ENCODE measurements around the gene STRBP.

STRBP gene

GRCh38 chr9:123162791-123163345 lies 105.5 kb downstream of the STRBP start:
- DNase-seq (ENCODE audit: low read depth in 1 of 2, low spot score in 1 of 2), result no peak
- Histone ChIP-seq H3K4me3 (replicated peaks; ENCODE audit: insufficient read depth, low read length) (no peak overlapping the region), H3K27ac (replicated peaks) (no peak overlapping the region), H3K27me3 (ENCODE audit: insufficient read depth, poor library complexity, severe bottlenecking) (no peaks in the 10 kb centered on the region)
- no peak for TF ChIP-seq POLR2AphosphoS5 (IDR thresholded peaks at IDR 0.05; ENCODE audit: low read depth)
- no peak for TF ChIP-seq REST (IDR thresholded peaks at IDR 0.05; ENCODE audit: insufficient replicate concordance, low read depth)
- TF ChIP-seq SPI1 (IDR thresholded peaks at IDR 0.05; ENCODE audit: borderline replicate concordance, low read depth), result no peak
- TF ChIP-seq CTCF (IDR thresholded peaks at IDR 0.05; ENCODE audit: insufficient read depth, low read length), result no peak

GRCh38 chr9:123162360-123162759 lies 106.0 kb downstream of the STRBP start:
- no peaks in the 10 kb centered on the region for H3K27me3 ChIP-seq (ENCODE audit: insufficient read depth, poor library complexity, severe bottlenecking)
- no peak overlapping the region for H3K27ac ChIP-seq (replicated peaks)
- DNase-seq (ENCODE audit: low read depth in 1 of 2, low spot score in 1 of 2), result no peak
- TF ChIP-seq POLR2AphosphoS5 (IDR thresholded peaks at IDR 0.05; ENCODE audit: low read depth), result no peak
- TF ChIP-seq GABPA (IDR thresholded peaks at IDR 0.05; ENCODE audit: low read depth), result no peak
- H3K4me3 ChIP-seq (replicated peaks; ENCODE audit: insufficient read depth, low read length), result no peak overlapping the region

GRCh38 chr9:123157221-123157620 lies 111.2 kb downstream of the STRBP start:
- Histone ChIP-seq H3K27ac (replicated peaks) (no peak overlapping the region), H3K27me3 (ENCODE audit: insufficient read depth, poor library complexity, severe bottlenecking) (no peaks in the 10 kb centered on the region), H3K4me3 (replicated peaks; ENCODE audit: insufficient read depth, low read length) (no peak overlapping the region)
- TF ChIP-seq POLR2AphosphoS5 (IDR thresholded peaks at IDR 0.05; ENCODE audit: low read depth), result no peak
- no peak for TF ChIP-seq CTCF (IDR thresholded peaks at IDR 0.05; ENCODE audit: insufficient read depth, low read length)
- no peak for TF ChIP-seq REST (IDR thresholded peaks at IDR 0.05; ENCODE audit: insufficient replicate concordance, low read depth)
- DNase-seq (ENCODE audit: low read depth in 1 of 2, low spot score in 1 of 2), result no peak

GRCh38 chr9:123150708-123151503 lies 117.5 kb downstream of the STRBP start:
- no peak overlapping the region for H3K4me3 ChIP-seq (replicated peaks; ENCODE audit: insufficient read depth, low read length)
- DNase-seq (ENCODE audit: low read depth in 1 of 2, low spot score in 1 of 2), result no peak
- TF ChIP-seq SPI1 (IDR thresholded peaks at IDR 0.05; ENCODE audit: borderline replicate concordance, low read depth) (no peak), REST (IDR thresholded peaks at IDR 0.05; ENCODE audit: insufficient replicate concordance, low read depth) (no peak), GABPA (IDR thresholded peaks at IDR 0.05; ENCODE audit: low read depth) (no peak), POLR2AphosphoS5 (IDR thresholded peaks at IDR 0.05; ENCODE audit: low read depth) (no peak), CTCF (IDR thresholded peaks at IDR 0.05; ENCODE audit: insufficient read depth, low read length) (no peak)
- no peak overlapping the region for H3K27ac ChIP-seq (replicated peaks)
- H3K27me3 ChIP-seq (ENCODE audit: insufficient read depth, poor library complexity, severe bottlenecking), result no peaks in the 10 kb centered on the region

Data from HL-60 (cell line).